ENCODE measurements around the gene SLC27A1. TPM values are rescaled to one million over a fixed set of nuclear protein-coding genes. Genes with fewer than 3 reads are reported as not detected.

The SLC27A1 gene
- total and polyA plus RNA-seq, 10 of the 15 experiments (the other 5 are each of a cell fraction or from before 2014, with no cell fraction given), result 0.11 to 2.3 (median 1.2) TPM

DNA sequence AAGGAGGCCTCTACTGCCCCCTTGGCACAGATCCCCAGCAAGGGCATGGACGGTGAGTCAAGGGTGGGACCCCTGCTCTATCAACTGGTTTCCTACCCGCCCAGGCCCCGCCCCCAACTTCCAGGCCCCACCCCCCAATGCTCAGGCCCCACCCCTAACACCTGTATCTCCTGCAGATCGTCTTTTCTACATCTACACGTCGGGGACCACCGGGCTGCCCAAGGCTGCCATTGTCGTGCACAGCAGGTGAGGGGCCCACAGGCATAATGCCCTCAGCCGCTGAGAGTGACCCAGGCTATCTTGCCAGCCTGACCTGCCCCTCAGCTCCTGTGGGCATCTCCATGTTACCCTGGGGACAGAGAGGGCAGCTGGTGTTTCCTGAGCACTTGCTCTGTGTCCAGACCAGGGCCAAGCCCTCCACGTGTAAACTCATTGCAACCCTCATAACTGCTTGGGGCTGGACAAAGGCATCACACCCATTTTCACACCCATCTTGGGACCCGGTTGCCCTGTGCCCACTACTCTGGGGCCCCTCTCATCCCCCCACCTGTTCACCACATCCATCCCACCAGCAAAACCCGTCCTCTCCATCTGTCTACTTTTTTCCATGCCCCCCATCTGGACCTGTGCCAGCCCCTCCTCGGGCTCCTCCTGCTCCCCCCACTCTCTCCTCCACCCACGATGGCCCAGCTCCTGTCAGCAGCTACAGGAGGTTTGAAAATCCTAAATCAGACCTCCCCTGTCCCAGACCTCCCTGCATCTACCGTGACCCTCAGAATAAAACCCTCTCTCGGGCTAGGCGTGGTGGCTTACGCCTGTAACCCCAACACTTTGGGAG lies 17.2 kb downstream of the SLC27A1 start:
- Histone ChIP-seq H3K27ac (ENCODE audit: control insufficient read depth, insufficient read depth) (no peak overlapping the region), H3K9ac (ENCODE audit: control insufficient read depth, insufficient read depth, low read length) (no peak overlapping the region), H4K20me1 (ENCODE audit: control insufficient read depth, insufficient read depth) (no peaks in the 10 kb centered on the region), H3K36me3 (ENCODE audit: control insufficient read depth in 2 of 2, insufficient read depth in 2 of 2, low read length in 1 of 2) (no peaks in the 10 kb centered on the region), H3K4me2 (ENCODE audit: control insufficient read depth, insufficient read depth) (no peak overlapping the region), H3K9me3 (replicated peaks; ENCODE audit: control insufficient read depth, insufficient read depth, low read length) (no peaks in the 10 kb centered on the region), H3K4me1 (ENCODE audit: control insufficient read depth, insufficient read depth, low read length) (peaks cover 6% of the 10 kb centered on the region), H3K4me3 (no peak overlapping the region), H3K27me3 (replicated peaks in 1 of 2; ENCODE audit: control insufficient read depth in 2 of 2, insufficient read depth in 2 of 2, low read length in 1 of 2) (no peaks in the 10 kb centered on the region), H3K79me2 (ENCODE audit: control insufficient read depth, insufficient read depth, low read length) (no peaks in the 10 kb centered on the region), H2AFZ (ENCODE audit: control insufficient read depth, low read depth, low read length) (no peak overlapping the region)
- ChIA-PET POLR2A (no interaction called here), SMC1A (ENCODE audit: uncharacterized antibody, unreplicated experiment) (no interaction called here), CTCF (interaction anchor here (0.6 to 1.0 kb wide), 4 partner anchors 9 to 625 kb away, joined by 3 to 4 read pairs (median 4); no protein-coding TSS in a partner anchor), RAD21 (ENCODE audit: unreplicated experiment) (no interaction called here)
- 64% methylated on average over 18 of the region's 18 CpGs for WGBS (ENCODE audit: insufficient coverage, insufficient replicate concordance, low lambda C conversion rate, missing lambda C conversion rate)
- DNase-seq (ENCODE audit: low read depth, low spot score) (no peak), ATAC-seq (no peak), FAIRE-seq (no peak)
- intact Hi-C loops (cut with micrococcal nuclease; ENCODE audit: unreplicated experiment), result no loop called here
- in situ Hi-C loops (cut with MboI), result no loop called here
- BruUV-seq (replicated peaks), result no TSS peak
- TF ChIP-seq SRF (IDR thresholded peaks at IDR 0.05; ENCODE audit: low read depth in 2 of 2, low read length in 2 of 2) (no peak), GABPA (IDR thresholded peaks at IDR 0.05; ENCODE audit: low read depth) (no peak), STAT3 (IDR thresholded peaks at IDR 0.05; ENCODE audit: low read depth, low read length) (no peak), CHD4 (IDR thresholded peaks at IDR 0.05) (no peak), TAF1 (IDR thresholded peaks at IDR 0.05; ENCODE audit: borderline replicate concordance, low read depth, low read length) (no peak), POLR2AphosphoS2 (IDR thresholded peaks at IDR 0.05; ENCODE audit: low read depth, low read length) (no peak), RAD51 (IDR thresholded peaks at IDR 0.05) (no peak)
